ENCODE measurements around the gene BEND6. TPM values are rescaled to one million over a fixed set of nuclear protein-coding genes. Genes with fewer than 3 reads are reported as not detected.

BEND6 gene
- total and polyA plus RNA-seq, 2 of the 8 experiments (the other 6 are each of a cell fraction or from before 2014, with no cell fraction given), result 0.71 to 2.1 TPM

GRCh38 chr6:56922645-56923044 lies 32.3 kb upstream of the BEND6 start:
- Histone ChIP-seq H3K23ac (ENCODE audit: insufficient read length) (no peak overlapping the region), H3K56ac (replicated peaks; ENCODE audit: insufficient read length, low read depth, low read length) (no peak overlapping the region), H2AFZ (ENCODE audit: low read length) (no peak overlapping the region), H2BK5ac (ENCODE audit: low read depth, low read length) (no peak overlapping the region), H3K27ac (ENCODE audit: low read depth, low read length) (no peak overlapping the region), H4K5ac (ENCODE audit: insufficient read length, low read depth, low read length) (no peak overlapping the region), H3K79me1 (ENCODE audit: low read depth, low read length) (no peaks in the 10 kb centered on the region), H2BK20ac (ENCODE audit: low read length) (no peak overlapping the region), H4K8ac (ENCODE audit: extremely low read depth, insufficient read depth, low read length) (no peak overlapping the region), H3K18ac (ENCODE audit: extremely low read depth, low read length) (no peak overlapping the region), H2BK120ac (replicated peaks; ENCODE audit: low read depth, low read length) (no peak overlapping the region), H2BK12ac (ENCODE audit: low read depth, low read length) (no peak overlapping the region), H3K9ac (replicated peaks in 1 of 4; ENCODE audit: extremely low read depth in 1 of 4, low read depth in 3 of 4, low read length in 3 of 4) (no peak overlapping the region), H3K9me3 (ENCODE audit: insufficient read depth in 2 of 2, low read depth in 1 of 2, low read length in 1 of 2) (no peaks in the 10 kb centered on the region), H2BK15ac (ENCODE audit: low read length) (no peak overlapping the region), H3K4ac (replicated peaks; ENCODE audit: insufficient read length, low read depth, low read length) (no peak overlapping the region), H2AK5ac (ENCODE audit: low read depth, low read length) (no peak overlapping the region), H3K4me2 (ENCODE audit: insufficient read depth in 1 of 2, low read depth in 2 of 2, low read length in 2 of 2) (no peak overlapping the region), H3K4me3 (ENCODE audit: extremely low read depth in 1 of 4, insufficient read depth in 2 of 4, low read depth in 3 of 4, low read length in 4 of 4) (no peak overlapping the region), H3K27me3 (replicated peaks in 1 of 4; ENCODE audit: control insufficient read depth in 3 of 4, extremely low read depth in 1 of 4, insufficient read depth in 3 of 4, low read length in 3 of 4) (peaks cover 0 to 1% (median 0%) of the 10 kb centered on the region in 4 experiments; a peak in 1 of 7 replicates), H3K36me3 (ENCODE audit: control insufficient read depth in 2 of 4, insufficient read depth in 4 of 4, low read length in 3 of 4) (no peaks in the 10 kb centered on the region), H4K91ac (replicated peaks; ENCODE audit: insufficient read length, low read length) (no peak overlapping the region), H3K79me2 (ENCODE audit: control insufficient read depth in 1 of 2, insufficient read depth in 2 of 2, low read length in 2 of 2) (no peaks in the 10 kb centered on the region), H4K20me1 (replicated peaks in 1 of 2; ENCODE audit: control insufficient read depth in 1 of 2, insufficient read depth in 2 of 2, low read length in 2 of 2) (no peaks in the 10 kb centered on the region), H3K23me2 (ENCODE audit: low read depth, low read length) (no peaks in the 10 kb centered on the region), H3K4me1 (replicated peaks in 1 of 4; ENCODE audit: control insufficient read depth in 3 of 4, insufficient read depth in 4 of 4, low read length in 3 of 4) (no peaks in the 10 kb centered on the region; a peak in 1 of 7 replicates), H3K14ac (ENCODE audit: insufficient read length) (no peak overlapping the region)
- ChIA-PET POLR2A (ENCODE audit: partially characterized antibody) (interaction anchor here (1.2 kb wide), 1 partner anchor 33 kb away, joined by 3 read pairs; no protein-coding TSS in a partner anchor), CTCF (ENCODE audit: partially characterized antibody) (interaction anchor here (0.7 kb wide), 1 partner anchor 10 kb away, joined by 3 read pairs; no protein-coding TSS in a partner anchor)
- DNase-seq (ENCODE audit: low read depth in 1 of 2, low spot score in 2 of 2) (no peak), FAIRE-seq (no peak)
- TF ChIP-seq JUN (IDR thresholded peaks at IDR 0.05; ENCODE audit: low read depth, low read length), result no peak
